ENCODE results near the gene BGN. TPM values are rescaled to one million over a fixed set of nuclear protein-coding genes. Genes with fewer than 3 reads are reported as not detected.

BGN gene
- total and polyA plus RNA-seq, 2 donors from 2014 or later, result 164 to 288 TPM

DNA sequence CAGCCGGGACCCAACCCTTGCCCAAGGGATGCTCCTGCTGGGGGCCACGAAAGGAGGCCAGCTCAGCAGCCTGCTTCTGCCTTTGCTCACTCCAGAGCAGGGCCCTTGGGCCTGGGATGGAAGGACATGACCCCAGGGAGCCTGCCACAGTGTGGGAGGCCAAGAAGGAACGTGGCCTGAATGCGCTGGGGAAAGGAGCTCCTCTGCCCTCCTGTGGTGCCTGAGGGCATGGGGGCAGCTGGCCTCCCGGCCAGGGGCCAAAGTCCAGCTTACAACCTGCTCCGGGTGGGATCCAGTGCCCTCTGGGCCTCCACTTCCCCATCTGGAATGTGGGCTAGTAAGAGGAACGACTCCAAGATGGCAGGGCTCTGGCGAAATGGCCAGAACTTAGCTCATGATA lies 20.7 kb downstream of the BGN start:
- Histone ChIP-seq H3K4me1 (ENCODE audit: control insufficient read depth in 2 of 3, insufficient read depth in 2 of 3, low read depth in 1 of 3, low read length in 3 of 3) (no peaks in the 10 kb centered on the region), H3K27ac (ENCODE audit: low read depth in 2 of 2, low read length in 2 of 2) (no peak overlapping the region), H3K9me3 (ENCODE audit: control insufficient read depth in 2 of 3, insufficient read depth in 1 of 3, low read length in 3 of 3) (no peaks in the 10 kb centered on the region), H3K9ac (ENCODE audit: low read length in 3 of 3) (no peak overlapping the region), H3K36me3 (ENCODE audit: control insufficient read depth in 2 of 3, insufficient read depth in 3 of 3, low read length in 3 of 3) (no peaks in the 10 kb centered on the region), H3K27me3 (ENCODE audit: control insufficient read depth, insufficient read depth, low read length) (peaks cover 10% of the 10 kb centered on the region), H3K4me3 (ENCODE audit: low read length in 3 of 3) (no peak overlapping the region)
- FAIRE-seq (no peak), DNase-seq (no peak)
- TF ChIP-seq, protein P1, sequence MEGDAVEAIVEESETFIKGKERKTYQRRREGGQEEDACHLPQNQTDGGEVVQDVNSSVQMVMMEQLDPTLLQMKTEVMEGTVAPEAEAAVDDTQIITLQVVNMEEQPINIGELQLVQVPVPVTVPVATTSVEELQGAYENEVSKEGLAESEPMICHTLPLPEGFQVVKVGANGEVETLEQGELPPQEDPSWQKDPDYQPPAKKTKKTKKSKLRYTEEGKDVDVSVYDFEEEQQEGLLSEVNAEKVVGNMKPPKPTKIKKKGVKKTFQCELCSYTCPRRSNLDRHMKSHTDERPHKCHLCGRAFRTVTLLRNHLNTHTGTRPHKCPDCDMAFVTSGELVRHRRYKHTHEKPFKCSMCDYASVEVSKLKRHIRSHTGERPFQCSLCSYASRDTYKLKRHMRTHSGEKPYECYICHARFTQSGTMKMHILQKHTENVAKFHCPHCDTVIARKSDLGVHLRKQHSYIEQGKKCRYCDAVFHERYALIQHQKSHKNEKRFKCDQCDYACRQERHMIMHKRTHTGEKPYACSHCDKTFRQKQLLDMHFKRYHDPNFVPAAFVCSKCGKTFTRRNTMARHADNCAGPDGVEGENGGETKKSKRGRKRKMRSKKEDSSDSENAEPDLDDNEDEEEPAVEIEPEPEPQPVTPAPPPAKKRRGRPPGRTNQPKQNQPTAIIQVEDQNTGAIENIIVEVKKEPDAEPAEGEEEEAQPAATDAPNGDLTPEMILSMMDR (IDR thresholded peaks at IDR 0.05; ENCODE audit: borderline replicate concordance, extremely low read depth, insufficient read depth), result no peak
- intact Hi-C loops (cut with DNase I), result no loop called here

DNA sequence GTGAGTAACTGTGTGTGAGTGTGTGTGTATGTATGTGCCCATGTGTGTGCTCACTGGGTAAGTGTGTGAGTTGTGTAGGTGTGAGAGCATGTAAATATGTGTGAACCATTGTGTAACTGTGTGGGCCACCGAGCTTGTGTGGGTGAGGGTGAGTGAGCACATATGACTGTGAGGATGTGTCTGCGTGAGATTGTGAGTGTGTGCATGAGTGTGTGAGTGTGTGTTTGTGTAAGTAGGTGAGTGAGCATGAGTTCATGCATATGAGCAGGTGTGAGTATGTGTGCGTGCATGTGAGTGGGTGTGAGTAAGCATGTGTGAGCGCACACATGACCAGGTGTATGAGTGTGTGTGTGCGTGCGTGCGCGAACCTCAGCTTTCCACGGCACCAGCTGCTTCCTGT lies 21.3 kb downstream of the BGN start:
- Histone ChIP-seq H3K27me3 (ENCODE audit: control insufficient read depth, insufficient read depth, low read length) (peaks cover 10% of the 10 kb centered on the region), H3K36me3 (ENCODE audit: control insufficient read depth in 2 of 3, insufficient read depth in 3 of 3, low read length in 3 of 3) (no peaks in the 10 kb centered on the region), H3K4me1 (ENCODE audit: control insufficient read depth in 2 of 3, insufficient read depth in 2 of 3, low read depth in 1 of 3, low read length in 3 of 3) (no peaks in the 10 kb centered on the region), H3K9ac (ENCODE audit: low read length in 3 of 3) (no peak overlapping the region), H3K9me3 (ENCODE audit: control insufficient read depth in 2 of 3, insufficient read depth in 1 of 3, low read length in 3 of 3) (no peaks in the 10 kb centered on the region), H3K4me3 (ENCODE audit: low read length in 3 of 3) (no peak overlapping the region), H3K27ac (ENCODE audit: low read depth in 2 of 2, low read length in 2 of 2) (no peak overlapping the region)
- DNase-seq (no peak), FAIRE-seq (no peak)
- intact Hi-C loops (cut with DNase I), result no loop called here
- TF ChIP-seq, protein P1 (IDR thresholded peaks at IDR 0.05; ENCODE audit: borderline replicate concordance, extremely low read depth, insufficient read depth), result no peak

DNA sequence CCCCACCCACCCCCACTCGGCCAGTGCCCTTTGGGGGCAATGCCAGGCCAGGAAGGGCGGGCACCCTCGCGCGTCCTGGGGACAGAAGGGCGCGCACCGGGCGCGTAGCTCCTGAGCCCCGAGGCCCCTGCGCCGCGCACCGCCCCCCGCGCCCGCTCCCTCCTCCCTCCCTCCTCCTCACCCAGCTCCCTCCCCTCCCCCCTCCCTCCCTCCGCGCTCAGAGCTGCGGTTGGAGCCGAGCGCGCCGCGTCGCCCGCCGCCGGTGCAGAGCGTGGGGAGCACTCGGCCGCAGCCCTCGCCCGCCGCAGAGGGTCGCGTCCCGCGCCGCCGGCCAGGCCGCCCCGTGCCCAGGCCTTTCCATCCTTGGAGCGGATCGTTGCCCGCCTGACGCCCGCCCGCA lies 22.6 kb downstream of the BGN start, which contains the start of gene ATP2B3:
ATP2B3 (plus strand) TSS at position 220 of the 400 bp plus-strand sequence. CDS start 18,606 bp downstream, outside the sequence.
- intact Hi-C loops (cut with DNase I), result no loop called here
- Histone ChIP-seq H3K9me3 (ENCODE audit: control insufficient read depth in 2 of 3, insufficient read depth in 1 of 3, low read length in 3 of 3) (no peaks in the 10 kb centered on the region), H3K4me1 (ENCODE audit: control insufficient read depth in 2 of 3, insufficient read depth in 2 of 3, low read depth in 1 of 3, low read length in 3 of 3) (no peaks in the 10 kb centered on the region), H3K27ac (ENCODE audit: low read depth in 2 of 2, low read length in 2 of 2) (no peak within 1 kb of the TSS), H3K9ac (ENCODE audit: low read length in 3 of 3) (no peak within 1 kb of the TSS), H3K36me3 (ENCODE audit: control insufficient read depth in 2 of 3, insufficient read depth in 3 of 3, low read length in 3 of 3) (no peaks in the 10 kb centered on the region), H3K27me3 (ENCODE audit: control insufficient read depth, insufficient read depth, low read length) (peaks cover 10% of the 10 kb centered on the region), H3K4me3 (ENCODE audit: low read length in 3 of 3) (no peak within 1 kb of the TSS)
- TF ChIP-seq, protein P1 (IDR thresholded peaks at IDR 0.05; ENCODE audit: borderline replicate concordance, extremely low read depth, insufficient read depth), result no peak
- FAIRE-seq (no peak), DNase-seq (no peak)

Data from kidney (tissue), 14 donors.